HG03354 (cell line): ENCODE data around the gene EPS8.

Experiments used
- ATAC-seq: cut with Tn5 transposase; IDR thresholded peaks from one replicate; pipeline ENCODE4 v1.9.1; 2021; ENCODE audit warnings: mild to moderate bottlenecking; ENCODE audit not compliant: unreplicated experiment, poor library complexity, severe bottlenecking

The EPS8 gene

GRCh38 chr12:15669256-15669948, 119.8 kb downstream of the EPS8 start:
- ATAC-seq = no peak

GRCh38 chr12:15664491-15664890, 124.7 kb downstream of the EPS8 start:
- ATAC-seq = no peak

GRCh38 chr12:15662983-15663659, 126.1 kb downstream of the EPS8 start:
- ATAC-seq = no peak

- no peak for ATAC-seq
Measured at GRCh38 chr12:15662303-15662980, 126.7 kb downstream of the EPS8 start.

GRCh38 chr12:15651371-15651770, 137.8 kb downstream of the EPS8 start:
- ATAC-seq = no peak

- ATAC-seq = no peak
Measured at GRCh38 chr12:15650399-15651128, 138.6 kb downstream of the EPS8 start.

- ATAC-seq = no peak
Measured at GRCh38 chr12:15649347-15649746, 139.8 kb downstream of the EPS8 start.

- no peak for ATAC-seq
Measured at GRCh38 chr12:15648558-15648957, 140.6 kb downstream of the EPS8 start.

- no peak for ATAC-seq
Measured at GRCh38 chr12:15646581-15646980, 142.6 kb downstream of the EPS8 start.

- ATAC-seq = no peak
Measured at GRCh38 chr12:15644700-15645099, 144.5 kb downstream of the EPS8 start.

- no peak for ATAC-seq
Measured at GRCh38 chr12:15638231-15638630, 151.0 kb downstream of the EPS8 start.

- no peak for ATAC-seq
Measured at GRCh38 chr12:15636060-15636890, 152.9 kb downstream of the EPS8 start.

- ATAC-seq = no peak
Measured at GRCh38 chr12:15634010-15634683, 155.0 kb downstream of the EPS8 start.

GRCh38 chr12:15633201-15633600, 156.0 kb downstream of the EPS8 start:
- no peak for ATAC-seq

GRCh38 chr12:15632708-15633107, 156.5 kb downstream of the EPS8 start:
- no peak for ATAC-seq

- ATAC-seq = no peak
Measured at GRCh38 chr12:15631007-15631715, 158.0 kb downstream of the EPS8 start.

- no peak for ATAC-seq
Measured at GRCh38 chr12:15629761-15630160, 159.4 kb downstream of the EPS8 start.

- ATAC-seq = peak; percentile 47
Measured at GRCh38 chr12:15629108-15629507, 160.1 kb downstream of the EPS8 start.
